DOHH2 (cell line): ENCODE measurements around the gene BTBD19.

Source experiments
- H3F3A ChIP-seq: fragments of 200-600 bp; sonication (generic), shearing (Covaris generic); 2 replicates; pipeline ENCODE4 v1.6.0; 2016; ENCODE audit warnings: antibody characterized with exemption, mild to moderate bottlenecking; ENCODE audit not compliant: control insufficient read depth, insufficient read depth
- H3K27ac ChIP-seq: fragments of 200-600 bp; sonication (generic); 2 replicates; pipeline ENCODE4 v1.5.1; 2014; ENCODE audit warnings: low read depth, mild to moderate bottlenecking, low read length, moderate library complexity
- H3K27me3 ChIP-seq: fragments of 200-600 bp; sonication (generic); 2 replicates; pipeline ENCODE4 v1.6.1; 2014; ENCODE audit warnings: mild to moderate bottlenecking, low read length, mixed read lengths; ENCODE audit not compliant: control insufficient read depth
- H3K36me3 ChIP-seq: fragments of 200-600 bp; sonication (generic); 2 replicates; pipeline ENCODE4 v1.6.1; 2014; ENCODE audit warnings: mild to moderate bottlenecking, low read length, moderate library complexity, mixed read lengths; ENCODE audit not compliant: control insufficient read depth
- H3K4me1 ChIP-seq: fragments of 200-600 bp; sonication (generic); 2 replicates; pipeline ENCODE4 v1.6.1; 2014; ENCODE audit warnings: mild to moderate bottlenecking, low read length, mixed read lengths; ENCODE audit not compliant: control insufficient read depth
- H3K4me2 ChIP-seq: fragments of 200-600 bp; sonication (generic); 2 replicates; pipeline ENCODE4 v1.6.0; 2014; ENCODE audit warnings: mild to moderate bottlenecking, low read length, moderate library complexity
- H3K4me3 ChIP-seq: fragments of 200-600 bp; sonication (generic); 2 replicates; pipeline ENCODE4 v1.5.1; 2014; ENCODE audit warnings: mild to moderate bottlenecking, low read length, mixed read lengths
- H3K79me2 ChIP-seq: fragments of 200-600 bp; sonication (generic); 2 replicates; pipeline ENCODE4 v1.6.1; 2014; ENCODE audit warnings: mild to moderate bottlenecking, low read length, mixed read lengths; ENCODE audit not compliant: control insufficient read depth
- H3K9me2 ChIP-seq: fragments of 200-600 bp; sonication (generic); replicated peaks from 2 replicates; pipeline ENCODE4 v1.6.1; 2014; ENCODE audit warnings: mild to moderate bottlenecking, low read length, mixed read lengths; ENCODE audit not compliant: control insufficient read depth
- H3K9me3 ChIP-seq: fragments of 200-600 bp; sonication (generic); 2 replicates; pipeline ENCODE4 v1.6.1; 2014; ENCODE audit warnings: antibody characterized with exemption, low read length, mixed read lengths; ENCODE audit not compliant: control insufficient read depth, insufficient read depth
- H4K20me1 ChIP-seq: fragments of 200-600 bp; sonication (generic); 2 replicates; pipeline ENCODE4 v1.6.0; 2014; ENCODE audit warnings: low read depth, mild to moderate bottlenecking, antibody characterized with exemption, low read length, moderate library complexity; ENCODE audit not compliant: control insufficient read depth, insufficient read depth
- CTCF ChIP-seq: fragments of 200-600 bp; sonication (generic); IDR thresholded peaks from one replicate; pipeline ENCODE4 v1.5.1; 2014; ENCODE audit warnings: antibody characterized with exemption, mild to moderate bottlenecking, low read depth, low read length; ENCODE audit not compliant: poor library complexity, severe bottlenecking
- EZH2phosphoT487 ChIP-seq: fragments of 200-600 bp; sonication (generic); IDR thresholded peaks from 2 replicates; pipeline ENCODE4 v1.6.1; 2017; ENCODE audit warnings: borderline replicate concordance, mild to moderate bottlenecking, antibody characterized with exemption, low read length, moderate library complexity, mixed read lengths

The BTBD19 gene

GRCh38 chr1:44849575-44850132, 41.3 kb downstream of the BTBD19 start:
- Histone ChIP-seq H4K20me1 (no peaks in the 10 kb centered on the region), H3K36me3 (peaks cover 4% of the 10 kb centered on the region; the same call in 1 of the 2 replicates), H3K9me3 (no peaks in the 10 kb centered on the region), H3K4me3 (no peak overlapping the region), H3K9me2 (no peaks in the 10 kb centered on the region), H3K79me2 (no peaks in the 10 kb centered on the region), H3F3A (peaks cover 6% of the 10 kb centered on the region; the same call in 1 of the 2 replicates), H3K27me3 (no peaks in the 10 kb centered on the region), H3K27ac (no peak overlapping the region), H3K4me2 (no peak overlapping the region), H3K4me1 (no peaks in the 10 kb centered on the region; the same call in 1 of the 2 replicates)
- TF ChIP-seq EZH2phosphoT487 (no peak), CTCF (no peak)

GRCh38 chr1:44851308-44851707, 43.0 kb downstream of the BTBD19 start:
- TF ChIP-seq CTCF (no peak), EZH2phosphoT487 (no peak)

GRCh38 chr1:44853201-44853600, 44.9 kb downstream of the BTBD19 start:
- TF ChIP-seq CTCF, result no peak
- TF ChIP-seq EZH2phosphoT487, result no peak
- H3K79me2 ChIP-seq, result no peaks in the 10 kb centered on the region

More at GRCh38 chr1:44851308-44851707, 43.0 kb downstream of the BTBD19 start:
- no peak overlapping the region for H3K27ac ChIP-seq
- no peaks in the 10 kb centered on the region; the same call in 1 of the 2 replicates for H3K4me1 ChIP-seq
- H4K20me1 ChIP-seq, result no peaks in the 10 kb centered on the region
- H3K79me2 ChIP-seq, result no peaks in the 10 kb centered on the region
- H3K4me3 ChIP-seq, result no peak overlapping the region
- H3K9me2 ChIP-seq, result no peaks in the 10 kb centered on the region
- no peaks in the 10 kb centered on the region for H3K9me3 ChIP-seq
- no peaks in the 10 kb centered on the region for H3K27me3 ChIP-seq
- no peak overlapping the region for H3K4me2 ChIP-seq
- H3F3A ChIP-seq, result no peaks in the 10 kb centered on the region
- peaks cover 7% of the 10 kb centered on the region; the same call in 1 of the 2 replicates for H3K36me3 ChIP-seq

More at GRCh38 chr1:44853201-44853600, 44.9 kb downstream of the BTBD19 start:
- Histone ChIP-seq H3K27ac (no peak overlapping the region), H3K9me2 (no peaks in the 10 kb centered on the region), H3K9me3 (no peaks in the 10 kb centered on the region), H3K4me3 (no peak overlapping the region), H3K27me3 (no peaks in the 10 kb centered on the region), H4K20me1 (no peaks in the 10 kb centered on the region), H3K4me1 (no peaks in the 10 kb centered on the region; the same call in 1 of the 2 replicates), H3K4me2 (no peak overlapping the region), H3F3A (no peaks in the 10 kb centered on the region), H3K36me3 (peaks cover 12% of the 10 kb centered on the region)
